IPS-15b (cell line): Measurements from ENCODE around the gene CCL22.
"Not testable (repeated sequence)": the region's sequence is repeated elsewhere in the genome, so short reads cannot be mapped to it uniquely, and the experiment has no call there.

Source experiments
- H3K27me3 ChIP-seq: one replicate; pipeline ENCODE4 v1.6.1; 2013; ENCODE audit warnings: low read length; ENCODE audit not compliant: control insufficient read depth, insufficient read depth
- H3K36me3 ChIP-seq: one replicate; pipeline ENCODE4 v1.6.1; 2013; ENCODE audit warnings: low read length; ENCODE audit not compliant: control insufficient read depth, insufficient read depth
- H3K4me1 ChIP-seq: one replicate; pipeline ENCODE4 v1.6.1; 2013; ENCODE audit warnings: mild to moderate bottlenecking, low read length; ENCODE audit not compliant: control insufficient read depth, insufficient read depth
- H3K4me3 ChIP-seq: one replicate; pipeline ENCODE4 v1.5.1; 2013; ENCODE audit warnings: low read depth, low read length
- H3K9ac ChIP-seq: one replicate; pipeline ENCODE4 v1.6.1; 2013; ENCODE audit warnings: low read depth, mild to moderate bottlenecking, low read length
- H3K9me3 ChIP-seq: one replicate; pipeline ENCODE4 v1.6.1; 2013; ENCODE audit warnings: mild to moderate bottlenecking, low read length; ENCODE audit not compliant: control insufficient read depth, insufficient read depth

The CCL22 gene

DNA sequence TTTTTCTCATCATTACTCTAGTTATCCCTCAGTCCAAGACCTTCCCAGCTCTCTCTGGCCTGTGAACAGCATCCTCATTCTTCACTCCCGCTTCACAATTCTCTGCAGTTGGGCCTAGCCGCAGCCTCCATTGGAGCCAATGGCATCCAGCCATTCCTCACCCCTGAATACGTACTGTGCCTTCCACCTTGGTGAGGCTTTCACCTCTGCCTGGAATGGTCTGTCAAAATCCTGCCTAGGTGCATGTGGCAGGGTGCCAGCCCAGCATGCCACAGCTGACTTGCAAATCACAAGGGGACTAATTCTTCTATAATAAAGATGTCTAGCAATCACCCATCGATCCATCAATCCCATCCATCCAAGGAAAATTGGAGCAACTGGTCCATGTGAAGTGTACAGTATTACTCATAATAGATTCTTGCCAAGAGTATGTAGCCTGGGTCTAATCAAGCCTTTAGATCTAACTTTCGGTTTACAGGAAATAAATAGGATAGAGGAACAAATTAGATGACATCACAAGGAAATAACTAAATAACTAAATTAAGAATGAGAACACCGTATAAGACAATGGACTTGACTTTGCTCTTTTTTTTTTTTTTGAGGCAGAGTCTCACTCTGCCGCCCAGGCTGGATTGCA is 8.7 kb downstream of the CCL22 start:
- H3K27me3 ChIP-seq = no peaks in the 10 kb centered on the region
- no peak overlapping the region for H3K9ac ChIP-seq
- H3K4me3 ChIP-seq = no peak overlapping the region
- no peaks in the 10 kb centered on the region for H3K4me1 ChIP-seq
- no peaks in the 10 kb centered on the region for H3K36me3 ChIP-seq
- no peaks in the 10 kb centered on the region for H3K9me3 ChIP-seq

- Histone ChIP-seq H3K9ac (no peak overlapping the region), H3K27me3 (no peaks in the 10 kb centered on the region), H3K9me3 (no peaks in the 10 kb centered on the region), H3K4me1 (peaks cover 6% of the 10 kb centered on the region), H3K36me3 (no peaks in the 10 kb centered on the region), H3K4me3 (no peak overlapping the region)
Measured at GRCh38 chr16:57371494-57372371, 13.2 kb downstream of the CCL22 start.

DNA sequence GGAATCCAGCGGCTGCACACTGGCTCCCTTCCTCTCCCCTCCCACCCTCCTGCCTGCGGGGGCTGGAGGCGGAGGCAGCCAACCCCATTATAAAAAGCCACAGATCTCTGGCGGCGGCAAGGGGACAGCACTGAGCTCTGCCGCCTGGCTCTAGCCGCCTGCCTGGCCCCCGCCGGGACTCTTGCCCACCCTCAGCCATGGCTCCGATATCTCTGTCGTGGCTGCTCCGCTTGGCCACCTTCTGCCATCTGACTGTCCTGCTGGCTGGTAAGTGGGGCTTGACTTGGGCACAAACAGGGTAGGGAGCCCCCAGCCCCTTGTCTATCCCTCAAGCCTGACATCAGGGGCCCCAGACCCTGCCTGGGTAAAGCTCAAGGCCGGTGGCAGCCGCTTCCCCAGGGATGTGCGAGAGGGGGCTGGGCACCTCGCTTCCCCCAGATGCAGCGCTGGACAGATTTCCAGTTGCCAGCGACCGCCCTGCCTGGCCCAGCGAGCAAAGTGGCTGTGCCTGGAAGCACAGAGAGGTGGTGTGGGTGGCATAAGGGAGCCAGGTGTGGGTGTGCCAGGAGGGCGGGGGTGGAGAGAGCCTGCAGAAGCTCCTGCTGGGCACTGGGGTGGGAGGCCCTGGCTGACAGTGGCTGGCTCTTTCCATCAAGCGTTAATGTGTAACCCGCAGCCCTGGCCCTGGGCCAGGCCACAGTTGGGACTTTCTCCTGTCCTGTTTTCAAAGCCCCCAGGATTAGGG is 14.0 kb downstream of the CCL22 start, which contains the start of gene CX3CL1:
Gene CX3CL1, plus strand, starts transcription at position 119 of the 745 bp plus-strand sequence. Its CDS starts 79 bp downstream, at position 198.
- Histone ChIP-seq H3K4me1 (peaks cover 6% of the 10 kb centered on the region), H3K9me3 (no peaks in the 10 kb centered on the region), H3K9ac (no peak within 1 kb of the TSS), H3K27me3 (no peaks in the 10 kb centered on the region), H3K36me3 (no peaks in the 10 kb centered on the region), H3K4me3 (peak within 1 kb of the TSS; percentile 8)

- no peak overlapping the region for H3K9ac ChIP-seq
- H3K4me1 ChIP-seq = peaks cover 6% of the 10 kb centered on the region
- no peak overlapping the region for H3K4me3 ChIP-seq
- H3K27me3 ChIP-seq = no peaks in the 10 kb centered on the region
- no peaks in the 10 kb centered on the region for H3K9me3 ChIP-seq
- H3K36me3 ChIP-seq = no peaks in the 10 kb centered on the region
Measured at GRCh38 chr16:57373117-57373947, 14.7 kb downstream of the CCL22 start.

- Histone ChIP-seq H3K4me3 (no peak overlapping the region), H3K4me1 (peaks cover 6% of the 10 kb centered on the region), H3K9ac (no peak overlapping the region), H3K9me3 (no peaks in the 10 kb centered on the region), H3K36me3 (no peaks in the 10 kb centered on the region), H3K27me3 (no peaks in the 10 kb centered on the region)
Measured at GRCh38 chr16:57374067-57374534, 15.5 kb downstream of the CCL22 start.

GRCh38 chr16:57374925-57375465 is 16.4 kb downstream of the CCL22 start:
- H3K9ac ChIP-seq, H3K36me3 ChIP-seq, H3K27me3 ChIP-seq, H3K4me3 ChIP-seq, H3K9me3 ChIP-seq, H3K4me1 ChIP-seq: not testable (repeated sequence)

GRCh38 chr16:57376313-57376818 is 17.8 kb downstream of the CCL22 start:
- peaks cover 6% of the 10 kb centered on the region for H3K4me1 ChIP-seq
- no peaks in the 10 kb centered on the region for H3K9me3 ChIP-seq
- no peaks in the 10 kb centered on the region for H3K36me3 ChIP-seq
- no peaks in the 10 kb centered on the region for H3K27me3 ChIP-seq
- H3K4me3 ChIP-seq = no peak overlapping the region
- no peak overlapping the region for H3K9ac ChIP-seq

DNA sequence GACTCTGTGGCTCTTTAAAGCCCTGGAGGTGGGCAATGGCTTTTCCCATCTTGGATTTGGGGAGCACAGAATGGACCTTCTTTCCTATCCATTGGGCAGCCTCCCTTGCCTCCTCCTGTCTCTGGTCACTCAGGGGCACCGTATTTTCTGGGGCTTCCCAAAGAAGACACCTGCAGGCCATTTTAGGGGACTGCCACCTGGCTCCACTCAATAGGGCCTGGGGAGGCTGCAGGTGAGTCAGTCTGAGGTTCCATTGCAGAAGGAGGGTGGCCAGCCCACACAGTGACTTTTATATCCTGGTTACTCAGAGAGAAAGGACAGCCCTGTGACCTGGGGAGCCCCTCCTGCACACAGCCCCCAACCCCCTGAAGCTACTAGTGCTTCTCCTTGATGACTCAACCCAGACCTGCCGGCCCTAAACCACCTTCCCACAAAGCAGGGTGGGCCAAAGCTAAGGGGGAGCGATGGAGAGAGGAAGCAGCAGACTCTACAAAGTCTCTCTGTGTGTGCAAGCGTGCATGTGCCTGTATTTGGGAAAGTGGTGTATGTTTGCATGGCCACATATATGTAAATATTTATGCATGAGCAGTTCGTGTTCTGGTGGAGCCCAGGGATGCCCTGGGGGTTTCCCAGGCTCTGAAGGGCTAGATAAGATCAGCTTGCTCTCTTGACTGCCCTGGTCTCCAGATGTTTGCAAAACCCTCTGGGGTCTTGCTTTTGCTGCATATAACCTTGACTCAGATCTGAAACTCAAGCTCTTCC is 18.7 kb downstream of the CCL22 start:
- Histone ChIP-seq H3K27me3 (no peaks in the 10 kb centered on the region), H3K9ac (peak overlapping the region; percentile 12), H3K4me1 (peaks cover 6% of the 10 kb centered on the region), H3K4me3 (no peak overlapping the region), H3K9me3 (no peaks in the 10 kb centered on the region), H3K36me3 (no peaks in the 10 kb centered on the region)

DNA sequence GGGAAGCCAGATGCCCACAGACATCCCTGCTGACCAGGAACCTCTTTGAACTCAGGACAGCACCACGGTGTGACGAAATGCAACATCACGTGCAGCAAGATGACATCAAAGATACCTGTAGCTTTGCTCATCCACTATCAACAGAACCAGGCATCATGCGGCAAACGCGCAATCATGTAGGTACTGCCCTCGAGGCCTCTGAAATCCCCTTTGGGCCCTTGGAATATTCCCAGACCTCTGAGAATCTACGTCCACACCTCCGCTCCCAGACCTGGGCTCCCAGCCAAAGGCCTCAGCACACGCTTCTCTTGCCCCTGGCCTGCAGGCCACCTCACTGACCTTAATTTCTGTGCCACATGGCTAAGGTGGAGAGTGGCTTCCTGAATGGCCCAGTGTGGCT is 21.0 kb downstream of the CCL22 start:
- no peak overlapping the region for H3K9ac ChIP-seq
- no peaks in the 10 kb centered on the region for H3K4me1 ChIP-seq
- no peaks in the 10 kb centered on the region for H3K36me3 ChIP-seq
- no peaks in the 10 kb centered on the region for H3K9me3 ChIP-seq
- no peak overlapping the region for H3K4me3 ChIP-seq
- H3K27me3 ChIP-seq = no peaks in the 10 kb centered on the region

DNA sequence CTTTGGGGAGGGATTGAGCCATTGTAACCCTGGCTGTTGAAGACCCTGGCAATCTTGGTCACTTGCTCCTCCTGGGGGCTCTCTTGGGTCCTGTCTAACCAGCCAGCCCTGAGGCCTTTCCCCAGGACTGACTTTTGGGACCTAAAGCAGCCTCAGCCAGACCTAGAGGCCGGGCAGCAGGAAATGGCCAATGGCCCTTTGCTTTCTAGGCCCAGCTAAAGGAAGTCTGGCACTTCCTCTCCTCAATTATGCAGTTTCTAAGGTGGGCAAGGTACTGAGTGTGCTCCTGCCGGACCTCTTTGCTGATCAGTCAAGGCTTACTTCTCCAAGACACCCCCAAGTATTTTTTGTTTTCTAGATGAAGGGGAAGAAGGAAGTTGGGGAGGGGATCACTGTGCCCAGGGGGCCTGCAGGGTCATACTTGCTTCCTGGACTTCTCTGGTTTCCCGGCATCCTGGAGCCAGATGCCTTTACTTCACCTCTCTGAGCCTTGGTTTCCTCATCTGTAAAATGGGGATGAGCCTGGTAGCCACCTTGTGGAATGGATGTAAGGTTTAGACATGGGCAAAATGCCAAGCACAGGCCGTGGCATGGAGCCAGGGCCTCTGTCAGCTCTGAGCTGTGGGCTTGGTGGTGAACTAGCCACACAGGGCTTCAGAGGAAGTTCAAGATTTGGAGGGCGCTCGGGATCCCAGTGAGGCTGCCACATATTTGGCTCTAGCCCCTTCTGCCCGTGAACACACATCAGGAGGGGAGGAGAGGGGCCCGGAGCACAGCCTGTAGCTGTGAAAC is 22.3 kb downstream of the CCL22 start:
- no peak overlapping the region for H3K9ac ChIP-seq
- no peaks in the 10 kb centered on the region for H3K9me3 ChIP-seq
- H3K36me3 ChIP-seq = no peaks in the 10 kb centered on the region
- no peaks in the 10 kb centered on the region for H3K4me1 ChIP-seq
- no peaks in the 10 kb centered on the region for H3K27me3 ChIP-seq
- no peak overlapping the region for H3K4me3 ChIP-seq
